ENCODE measurements around the gene ALKBH2.

Gene ALKBH2

GRCh38 chr12:109093022-109093918 lies at the start of gene ALKBH2:
TSS of gene ALKBH2 (minus strand) at chr12:109093472. CDS start at chr12:109092786, 686 bp downstream.
- DNase-seq (ENCODE audit: low spot score): peak; percentile 94

GRCh38 chr12:109140560-109140959 lies 47.3 kb upstream of the ALKBH2 start:
- no peak for DNase-seq (ENCODE audit: low spot score)

GRCh38 chr12:109139791-109140190 lies 46.5 kb upstream of the ALKBH2 start:
- no peak for DNase-seq (ENCODE audit: low spot score)

GRCh38 chr12:109139360-109139759 lies 46.1 kb upstream of the ALKBH2 start:
- no peak for DNase-seq (ENCODE audit: low spot score)

GRCh38 chr12:109137055-109137454 lies 43.8 kb upstream of the ALKBH2 start:
- no peak for DNase-seq (ENCODE audit: low spot score)

GRCh38 chr12:109134186-109134917 lies 41.1 kb upstream of the ALKBH2 start:
- no peak for DNase-seq (ENCODE audit: low spot score)

GRCh38 chr12:109131154-109132050 lies 38.1 kb upstream of the ALKBH2 start:
- DNase-seq (ENCODE audit: low spot score): no peak

- no peak for DNase-seq (ENCODE audit: low spot score)
Observed at GRCh38 chr12:109130297-109131153, 37.3 kb upstream of the ALKBH2 start.

- DNase-seq (ENCODE audit: low spot score): no peak
Observed at GRCh38 chr12:109127533-109128242, 34.4 kb upstream of the ALKBH2 start.

GRCh38 chr12:109126784-109127183 lies 33.5 kb upstream of the ALKBH2 start:
- DNase-seq (ENCODE audit: low spot score): no peak

- DNase-seq (ENCODE audit: low spot score): no peak
Observed at GRCh38 chr12:109125791-109126190, 32.5 kb upstream of the ALKBH2 start.

GRCh38 chr12:109124878-109125648 lies 31.8 kb upstream of the ALKBH2 start:
- DNase-seq (ENCODE audit: low spot score): no peak

- no peak for DNase-seq (ENCODE audit: low spot score)
Observed at GRCh38 chr12:109121346-109121880, 28.1 kb upstream of the ALKBH2 start.

- no peak for DNase-seq (ENCODE audit: low spot score)
Observed at GRCh38 chr12:109120557-109120956, 27.3 kb upstream of the ALKBH2 start.

- no peak for DNase-seq (ENCODE audit: low spot score)
Observed at GRCh38 chr12:109120095-109120494, 26.8 kb upstream of the ALKBH2 start.

GRCh38 chr12:109116611-109116949 lies 23.3 kb upstream of the ALKBH2 start:
- no peak for DNase-seq (ENCODE audit: low spot score)

- no peak for DNase-seq (ENCODE audit: low spot score)
Observed at GRCh38 chr12:109115758-109116610, 22.7 kb upstream of the ALKBH2 start, which contains the start of gene ACACB. TSS of gene ACACB (plus strand) at chr12:109116587. CDS start at chr12:109139406, 22,819 bp downstream.

GRCh38 chr12:109115404-109115757 lies 22.1 kb upstream of the ALKBH2 start:
- DNase-seq (ENCODE audit: low spot score): no peak

GRCh38 chr12:109114644-109115043 lies 21.4 kb upstream of the ALKBH2 start:
- no peak for DNase-seq (ENCODE audit: low spot score)

Measured in D341Med (cell line).